LNCAP (cell line): Measurements from ENCODE around the gene MRAP2.

Experiments used
- TF ChIP-seq, protein P1 (sequence below): fragments of 450-650 bp; IDR thresholded peaks from 2 replicates; pipeline ENCODE4 v1.5.1; 2017; ENCODE audit warnings: mild to moderate bottlenecking

MRAP2 gene, protein sequence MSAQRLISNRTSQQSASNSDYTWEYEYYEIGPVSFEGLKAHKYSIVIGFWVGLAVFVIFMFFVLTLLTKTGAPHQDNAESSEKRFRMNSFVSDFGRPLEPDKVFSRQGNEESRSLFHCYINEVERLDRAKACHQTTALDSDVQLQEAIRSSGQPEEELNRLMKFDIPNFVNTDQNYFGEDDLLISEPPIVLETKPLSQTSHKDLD

DNA sequence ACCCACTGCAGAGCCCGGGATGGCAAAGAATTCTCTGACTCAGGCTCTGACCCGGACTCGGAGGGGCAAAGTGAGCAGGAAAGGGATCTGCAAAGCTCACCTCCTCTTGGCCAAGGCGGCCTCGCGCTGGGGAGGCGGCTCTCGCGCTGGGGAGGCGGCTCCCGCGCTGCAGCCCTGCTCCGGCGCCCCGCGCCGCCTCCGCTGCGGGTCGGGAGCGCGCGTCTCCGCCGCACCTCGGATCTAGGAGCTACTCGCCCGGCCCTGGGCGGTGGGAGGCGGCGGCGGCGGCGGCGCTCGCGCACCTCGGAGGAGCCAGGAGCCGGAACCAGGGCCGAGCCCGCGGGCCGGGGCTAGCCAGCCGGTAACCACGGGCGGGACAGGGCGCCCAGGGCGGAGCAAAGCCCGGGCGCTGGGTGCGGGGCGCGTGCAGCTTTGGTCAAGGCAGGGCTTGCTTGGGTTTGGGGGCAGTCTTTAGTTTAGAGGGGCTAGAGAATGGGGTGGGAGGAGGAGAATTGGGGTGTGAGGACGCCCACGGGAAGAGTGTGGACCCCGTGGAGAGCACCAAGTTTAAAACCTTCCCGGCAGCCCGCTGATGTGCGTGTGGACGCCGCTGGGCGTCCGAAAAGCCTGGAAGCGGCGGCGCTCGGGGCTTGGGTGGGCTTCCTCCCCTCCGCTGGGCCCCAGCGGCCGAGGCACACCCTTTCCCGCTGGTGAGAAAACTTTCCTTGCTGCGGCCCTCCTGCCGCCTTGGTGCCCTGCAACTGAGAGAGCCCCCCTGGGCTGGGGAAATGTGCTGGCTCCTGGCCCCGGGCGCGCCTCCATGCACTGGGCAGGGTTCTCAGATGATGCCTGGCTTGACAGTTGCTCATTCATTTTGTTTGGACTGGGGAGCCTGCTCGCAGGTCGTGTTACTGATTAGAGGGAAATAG is at the start of gene MRAP2:
Gene MRAP2 (plus strand): TSS at position 250 of the 929 bp plus-strand sequence. CDS start 21,547 bp downstream, outside the sequence.
- TF ChIP-seq, protein P1, sequence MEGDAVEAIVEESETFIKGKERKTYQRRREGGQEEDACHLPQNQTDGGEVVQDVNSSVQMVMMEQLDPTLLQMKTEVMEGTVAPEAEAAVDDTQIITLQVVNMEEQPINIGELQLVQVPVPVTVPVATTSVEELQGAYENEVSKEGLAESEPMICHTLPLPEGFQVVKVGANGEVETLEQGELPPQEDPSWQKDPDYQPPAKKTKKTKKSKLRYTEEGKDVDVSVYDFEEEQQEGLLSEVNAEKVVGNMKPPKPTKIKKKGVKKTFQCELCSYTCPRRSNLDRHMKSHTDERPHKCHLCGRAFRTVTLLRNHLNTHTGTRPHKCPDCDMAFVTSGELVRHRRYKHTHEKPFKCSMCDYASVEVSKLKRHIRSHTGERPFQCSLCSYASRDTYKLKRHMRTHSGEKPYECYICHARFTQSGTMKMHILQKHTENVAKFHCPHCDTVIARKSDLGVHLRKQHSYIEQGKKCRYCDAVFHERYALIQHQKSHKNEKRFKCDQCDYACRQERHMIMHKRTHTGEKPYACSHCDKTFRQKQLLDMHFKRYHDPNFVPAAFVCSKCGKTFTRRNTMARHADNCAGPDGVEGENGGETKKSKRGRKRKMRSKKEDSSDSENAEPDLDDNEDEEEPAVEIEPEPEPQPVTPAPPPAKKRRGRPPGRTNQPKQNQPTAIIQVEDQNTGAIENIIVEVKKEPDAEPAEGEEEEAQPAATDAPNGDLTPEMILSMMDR, result no peak

DNA sequence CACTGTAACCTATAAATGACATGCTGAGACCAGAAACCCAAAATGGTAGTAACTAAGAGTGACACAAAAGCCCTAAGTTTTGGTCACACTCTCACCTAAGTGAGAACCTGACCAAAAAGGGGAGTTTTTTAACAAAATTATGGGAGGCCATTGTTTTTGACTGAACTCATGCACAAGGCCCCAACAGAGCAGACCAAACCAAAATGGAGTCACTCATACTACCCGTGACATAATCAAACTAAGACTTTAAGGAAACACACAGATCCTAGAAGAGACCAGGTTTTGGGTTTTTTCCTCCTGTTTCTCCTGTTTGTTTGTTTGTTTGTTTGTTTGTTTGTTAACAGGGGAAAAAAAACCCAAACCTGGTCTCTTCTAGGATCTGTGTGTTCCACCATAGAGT is 49.2 kb upstream of the MRAP2 start:
- TF ChIP-seq, protein P1, result no peak

DNA sequence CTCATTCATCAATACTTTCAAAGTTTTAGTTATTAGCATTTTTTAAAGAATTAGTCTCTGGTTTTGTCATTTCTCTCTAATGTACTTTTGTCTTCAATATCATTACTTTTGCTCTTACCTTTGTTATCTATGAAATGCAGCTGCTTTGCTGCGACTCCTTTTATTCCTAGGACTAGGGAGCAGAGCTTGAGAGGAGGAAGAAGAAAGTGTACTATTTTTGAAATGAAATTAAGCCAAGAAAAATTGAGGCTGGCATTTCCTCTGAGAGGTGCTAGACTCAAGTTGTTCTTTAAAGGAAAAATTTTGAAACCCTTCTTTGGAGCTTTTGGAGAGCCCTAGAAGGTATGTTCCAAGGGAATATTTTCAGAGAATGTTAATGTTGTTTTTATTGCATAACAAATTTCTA is 48.3 kb upstream of the MRAP2 start:
- TF ChIP-seq, protein P1, result no peak

- TF ChIP-seq, protein P1, result no peak
Observed at GRCh38 chr6:83985715-83986114, 47.9 kb upstream of the MRAP2 start.

- TF ChIP-seq, protein P1, result no peak
Observed at GRCh38 chr6:83998021-83998584, 35.5 kb upstream of the MRAP2 start.

GRCh38 chr6:84001119-84001518 is 32.5 kb upstream of the MRAP2 start:
- TF ChIP-seq, protein P1, result no peak

DNA sequence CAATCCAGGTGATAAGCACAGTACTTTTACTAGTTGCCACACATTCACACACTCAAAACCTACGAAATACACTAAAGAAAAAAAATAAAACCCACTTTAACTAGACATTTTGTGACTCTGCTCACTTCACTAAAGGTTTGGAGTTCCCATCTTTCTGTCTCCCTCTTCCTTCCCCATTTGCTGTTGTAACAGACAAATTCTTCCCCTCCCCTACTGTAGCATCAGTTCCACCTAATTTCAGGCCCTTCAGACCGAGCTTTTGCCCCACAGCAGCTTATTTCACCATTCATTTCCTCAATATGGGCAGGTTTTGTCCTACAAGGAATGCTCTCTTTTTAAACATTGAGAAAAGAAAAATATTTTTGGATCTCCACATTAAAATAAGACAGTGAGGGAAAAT is 31.3 kb upstream of the MRAP2 start:
- TF ChIP-seq, protein P1, result no peak
